TTC549 (cell line): ENCODE data around the gene PDLIM4.

Experiments used
- FAIRE-seq: peaks from 2 replicates; lab custom pipeline; 2012; peaks lifted over from hg19 to GRCh38; lab: Jason Lieb, UNC

Gene PDLIM4

GRCh38 chr5:132309679-132310078 is 52.2 kb downstream of the PDLIM4 start:
- FAIRE-seq: no peak

GRCh38 chr5:132310141-132310834 is 52.8 kb downstream of the PDLIM4 start:
- no peak for FAIRE-seq

GRCh38 chr5:132313366-132313765 is 55.9 kb downstream of the PDLIM4 start:
- no peak for FAIRE-seq

- FAIRE-seq: no peak
Observed at GRCh38 chr5:132313961-132314432, 56.5 kb downstream of the PDLIM4 start.

GRCh38 chr5:132315529-132316067 is 58.1 kb downstream of the PDLIM4 start:
- FAIRE-seq: no peak

- no peak for FAIRE-seq
Observed at GRCh38 chr5:132319975-132320374, 62.5 kb downstream of the PDLIM4 start.

GRCh38 chr5:132321109-132321721 is 63.7 kb downstream of the PDLIM4 start:
- no peak for FAIRE-seq

- FAIRE-seq: no peak
Observed at GRCh38 chr5:132322266-132322665, 64.8 kb downstream of the PDLIM4 start.
